Ramos (cell line): ENCODE data around the gene KIAA0232.
"Not testable (repeated sequence)": the region's sequence is repeated elsewhere in the genome, so short reads cannot be mapped to it uniquely, and the experiment has no call there.

ENCODE experiments used
- in situ Hi-C: fragments of 300-500 bp; cut with MboI; formaldehyde crosslinking; loops from one replicate; pipeline ENCODE4 v1.14.3; 2022; ENCODE audit warnings: low sequenced_read_pairs; ENCODE audit not compliant: unreplicated experiment

Gene KIAA0232

DNA sequence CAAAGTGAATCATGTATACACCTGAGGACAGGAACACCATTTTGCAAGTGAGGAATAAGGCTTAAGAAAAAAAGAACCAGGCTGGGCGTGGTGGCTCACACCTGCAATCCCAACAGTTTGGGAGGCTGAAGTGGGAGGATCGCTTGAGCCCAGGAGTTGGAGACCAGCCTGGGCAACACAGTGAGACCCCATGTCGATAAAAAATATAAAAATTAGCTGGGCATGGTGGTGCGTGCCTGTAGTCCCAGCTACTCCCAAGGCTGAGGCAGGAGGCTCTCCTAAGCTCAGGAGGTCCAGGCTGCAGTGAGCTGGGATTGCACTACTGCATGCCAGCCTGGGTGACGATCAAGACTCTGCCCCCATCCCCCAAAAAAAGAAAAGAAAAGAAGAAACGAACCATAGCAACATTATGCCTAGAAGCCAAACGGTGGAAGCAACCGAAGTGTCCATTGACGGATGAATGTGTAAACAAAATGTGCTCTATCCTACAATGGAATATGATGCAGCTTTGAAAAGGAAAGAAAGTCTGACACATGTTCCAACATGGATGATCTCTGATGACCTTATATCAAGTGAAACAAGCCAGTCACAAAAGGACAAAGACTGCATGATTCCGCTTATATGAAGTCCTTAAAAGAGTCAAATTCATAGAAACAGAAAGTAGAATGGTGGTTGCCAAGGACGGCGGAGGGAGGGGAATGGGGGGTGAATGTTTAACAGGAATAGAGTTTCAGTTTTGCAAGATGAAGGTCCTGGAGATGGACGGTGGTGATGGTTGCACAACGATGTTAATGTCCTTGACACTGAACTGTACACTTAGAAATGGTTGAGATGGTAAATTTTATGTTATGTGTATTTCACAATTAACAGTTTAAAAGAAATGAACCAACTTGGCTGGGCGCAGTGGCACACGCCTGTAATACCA lies 8.6 kb upstream of the KIAA0232 start:
- in situ Hi-C loops: no loop called here

GRCh38 chr4:6775746-6776145 lies 6.8 kb upstream of the KIAA0232 start:
- in situ Hi-C loops: no loop called here

GRCh38 chr4:6776920-6777635 lies 5.4 kb upstream of the KIAA0232 start:
- in situ Hi-C loops: no loop called here

DNA sequence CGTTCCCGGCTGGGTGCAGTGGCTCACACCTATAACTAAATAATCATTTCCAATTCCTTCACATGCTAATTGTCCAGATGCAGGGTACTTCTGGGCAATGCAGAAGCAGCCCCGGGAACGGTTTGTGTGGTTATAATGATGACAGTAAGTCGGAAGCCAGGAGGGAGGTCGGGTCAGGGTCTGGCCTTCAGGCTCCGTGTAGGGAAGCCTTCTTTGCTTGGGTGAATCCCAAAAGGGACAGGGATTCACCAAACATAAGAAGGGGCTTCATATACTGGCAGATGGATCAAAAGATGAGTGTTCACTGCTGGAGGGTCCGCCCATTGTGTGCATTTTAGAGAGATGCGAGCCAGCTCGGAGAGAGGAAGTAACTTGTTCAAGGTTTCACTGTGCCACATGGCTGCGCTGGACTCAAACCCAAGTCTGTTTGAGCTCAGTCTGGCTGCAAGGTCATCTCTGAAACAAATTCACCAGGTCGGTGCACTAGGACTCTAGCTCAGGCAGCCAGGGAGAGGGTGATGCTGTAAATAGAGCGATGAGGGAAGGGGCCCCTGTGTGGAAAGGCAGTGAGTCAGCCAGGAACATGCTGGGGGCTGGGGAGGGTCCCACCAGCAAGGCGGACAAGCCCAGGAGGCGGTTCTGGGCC lies 4.8 kb upstream of the KIAA0232 start:
- in situ Hi-C loops: no loop called here

- in situ Hi-C loops: no loop called here
Observed at GRCh38 chr4:6778435-6778834, 4.1 kb upstream of the KIAA0232 start.

- in situ Hi-C loops: no loop called here
Observed at GRCh38 chr4:6779667-6780565, 2.6 kb upstream of the KIAA0232 start.

GRCh38 chr4:6781113-6781512 lies 1.4 kb upstream of the KIAA0232 start:
- in situ Hi-C loops: no loop called here

DNA sequence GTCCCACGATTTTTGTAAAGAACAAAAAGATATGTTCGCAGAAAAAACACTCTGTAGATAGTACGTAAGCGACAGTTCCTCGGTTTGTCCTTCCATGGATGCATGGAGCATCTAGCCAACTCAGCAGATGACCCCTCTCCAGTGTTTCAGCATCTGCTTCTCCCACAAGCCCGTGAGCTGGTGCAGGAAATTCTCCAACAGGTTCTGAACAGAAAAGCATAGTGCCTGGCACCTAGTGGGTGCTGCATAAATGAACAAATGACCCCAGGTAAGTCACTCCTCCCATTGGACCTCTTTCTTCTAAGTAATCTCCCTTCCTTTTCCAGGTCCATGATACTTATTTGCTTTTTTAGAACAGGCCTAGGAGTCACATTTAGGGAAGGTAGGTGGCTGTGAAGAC lies 966 bp upstream of the KIAA0232 start:
- in situ Hi-C loops: no loop called here

- in situ Hi-C loops: no loop called here
Observed at GRCh38 chr4:6782846-6783110, 251 bp downstream of the KIAA0232 start.

DNA sequence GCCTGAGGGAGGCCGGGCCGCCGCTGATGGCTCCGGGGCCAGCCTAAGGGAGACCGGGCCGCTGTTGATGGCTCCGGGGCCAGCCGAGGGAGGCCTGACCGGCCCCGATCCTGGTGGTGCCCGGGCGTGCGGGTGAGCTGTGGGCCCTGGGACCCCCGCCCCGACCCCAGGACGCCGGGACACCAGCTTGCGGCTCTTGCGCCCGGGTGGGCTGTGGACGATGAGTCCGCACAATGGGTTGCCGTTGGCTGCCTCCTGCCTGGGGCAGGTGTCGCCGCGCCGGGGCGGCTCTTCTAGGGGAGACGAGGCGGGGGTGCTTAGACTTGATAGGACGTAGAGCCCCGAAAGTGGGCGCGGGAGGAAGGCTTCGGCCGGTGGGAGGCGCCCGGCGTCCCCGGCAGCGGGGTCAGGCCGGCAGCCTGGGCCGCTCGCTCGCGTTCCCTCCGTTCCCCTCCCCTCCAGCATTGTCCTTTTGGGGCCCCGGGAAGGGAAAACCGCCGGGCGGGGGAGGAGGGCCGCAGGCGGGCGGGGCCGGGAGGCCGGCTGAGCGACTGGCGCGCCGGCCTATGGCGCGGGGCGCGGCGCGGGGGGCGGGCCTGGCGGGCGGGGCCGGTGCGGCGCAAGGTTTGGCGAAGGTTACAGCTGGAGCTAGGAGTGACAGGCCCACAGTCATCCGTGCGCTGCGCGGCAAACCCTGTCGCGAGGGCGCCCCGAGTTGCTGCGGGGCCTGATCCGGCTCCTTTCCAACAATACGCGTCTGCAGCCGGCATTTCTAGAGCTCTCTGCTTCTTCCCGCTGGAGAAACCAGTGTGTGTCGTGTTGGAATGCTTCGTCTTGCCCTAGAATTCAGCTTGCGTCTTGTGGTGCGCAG lies 819 bp downstream of the KIAA0232 start:
- in situ Hi-C loops: no loop called here

DNA sequence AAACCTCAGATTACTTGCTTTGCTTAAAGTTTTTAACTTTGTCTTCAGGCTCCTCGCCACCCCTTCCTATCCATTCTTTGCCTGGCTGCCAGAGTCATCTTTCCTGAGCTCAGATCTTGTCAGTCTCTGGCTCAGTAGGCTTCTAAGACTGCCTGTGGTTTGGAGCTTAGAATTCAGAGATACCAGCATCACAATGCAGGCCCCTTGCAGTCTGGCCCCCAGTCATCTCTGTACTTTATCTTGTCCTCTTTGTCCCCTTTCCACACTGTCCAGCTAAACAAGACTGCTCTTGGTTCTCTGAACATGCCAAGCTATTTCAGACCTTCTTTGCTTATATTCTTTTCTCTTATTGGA lies 3.0 kb downstream of the KIAA0232 start:
- in situ Hi-C loops: no loop called here

- in situ Hi-C loops: no loop called here
Observed at GRCh38 chr4:6788123-6788522, 5.6 kb downstream of the KIAA0232 start.

DNA sequence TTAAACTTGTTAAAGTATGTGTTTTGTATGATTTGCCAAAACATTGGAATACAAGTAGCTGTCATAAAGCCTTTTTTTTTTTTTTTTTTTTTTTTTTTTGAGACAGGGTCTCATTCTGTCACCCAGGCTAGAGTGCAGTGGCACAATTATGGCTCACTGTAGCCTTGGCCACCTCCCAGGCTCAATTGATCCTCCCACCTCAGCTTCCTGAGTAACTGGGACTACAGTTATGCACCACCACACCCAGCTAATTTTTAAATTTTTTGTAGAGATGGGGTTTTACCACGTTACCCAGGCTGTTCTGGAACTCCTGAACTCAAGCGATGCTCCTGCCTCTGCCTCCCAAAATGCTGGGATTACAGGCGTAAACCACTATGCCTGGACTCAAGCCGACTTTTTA lies 8.7 kb downstream of the KIAA0232 start:
- in situ Hi-C loops: not testable (repeated sequence)

GRCh38 chr4:6791796-6792195 lies 9.3 kb downstream of the KIAA0232 start:
- in situ Hi-C loops: not testable (repeated sequence)

DNA sequence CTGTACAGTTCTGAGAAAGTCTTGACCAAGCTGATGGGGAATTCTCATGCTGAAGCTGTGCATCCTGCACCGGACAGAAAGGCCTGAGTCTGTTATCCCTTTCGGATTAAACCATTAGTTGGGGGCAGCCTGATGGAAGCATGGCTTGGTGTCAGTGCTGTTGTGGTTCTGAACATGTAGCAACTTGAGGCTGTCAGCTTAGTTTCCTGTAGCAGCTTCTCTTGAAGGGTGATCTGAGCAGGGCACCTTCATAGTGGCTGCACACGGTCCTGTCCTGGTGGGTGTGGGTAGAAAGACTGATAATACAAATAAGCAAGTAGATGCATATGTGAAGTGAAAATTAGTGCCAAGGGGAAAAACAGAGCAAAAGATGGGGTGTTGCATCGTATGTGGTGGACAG lies 11.7 kb downstream of the KIAA0232 start:
- in situ Hi-C loops: no loop called here

GRCh38 chr4:6795821-6796220 lies 13.3 kb downstream of the KIAA0232 start:
- in situ Hi-C loops: no loop called here

DNA sequence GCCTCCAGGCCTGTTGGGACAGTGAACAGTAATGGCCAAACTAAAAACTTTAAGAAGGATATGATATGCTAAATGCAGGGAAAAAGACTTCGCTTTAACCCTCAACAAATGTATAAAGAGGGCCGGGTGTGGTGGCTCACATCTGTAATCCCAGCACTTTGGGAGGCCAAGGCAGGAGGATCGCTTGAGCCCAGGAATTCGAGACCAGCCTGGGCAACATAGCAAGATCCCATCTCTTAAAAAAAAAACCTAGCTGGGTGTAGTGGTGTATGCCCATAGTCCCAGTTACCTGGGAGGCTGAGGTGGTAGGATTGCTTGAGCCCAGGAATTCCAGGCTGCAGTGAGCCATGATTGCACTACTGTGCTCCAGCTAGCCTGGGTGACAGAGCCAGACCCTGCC lies 14.8 kb downstream of the KIAA0232 start:
- in situ Hi-C loops: not testable (repeated sequence)

DNA sequence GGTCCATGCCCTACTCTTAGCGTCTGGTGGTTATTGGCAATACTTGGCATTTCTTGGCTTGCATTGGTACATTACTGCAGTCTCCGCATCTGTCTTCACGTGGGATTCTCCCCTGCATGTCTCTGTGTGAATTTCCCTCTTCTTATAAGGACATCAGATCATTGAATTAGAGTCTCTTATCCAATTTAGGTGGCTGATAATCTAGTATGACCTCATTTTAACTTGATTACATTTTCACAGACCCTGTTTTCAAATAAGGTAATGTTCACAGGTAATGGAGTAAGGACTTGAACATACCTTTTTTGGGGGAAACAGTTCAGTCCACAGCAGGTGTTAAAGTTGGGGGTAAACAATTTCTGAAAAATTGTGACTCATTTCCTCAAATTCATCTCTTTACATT lies 16.6 kb downstream of the KIAA0232 start:
- in situ Hi-C loops: no loop called here

DNA sequence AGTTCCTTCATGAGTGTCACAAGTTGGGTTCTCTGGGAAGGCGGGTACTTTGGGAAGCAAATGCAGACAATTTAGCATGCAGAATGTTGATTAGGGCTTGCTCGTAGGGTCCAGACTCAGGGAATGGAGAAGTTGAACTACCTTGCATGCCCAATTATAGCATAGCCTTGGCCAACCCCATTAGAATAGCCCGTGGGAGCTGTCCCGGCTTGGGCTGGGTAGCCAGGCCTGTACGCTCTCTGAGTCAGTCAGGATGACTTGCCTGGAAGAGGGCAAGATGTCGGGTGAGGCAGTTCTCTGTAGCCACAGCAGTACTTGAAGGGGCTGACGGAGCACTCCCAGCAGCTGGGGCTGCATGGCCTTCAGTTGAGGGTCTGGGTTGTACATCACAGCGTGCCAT lies 19.5 kb downstream of the KIAA0232 start:
- in situ Hi-C loops: no loop called here

DNA sequence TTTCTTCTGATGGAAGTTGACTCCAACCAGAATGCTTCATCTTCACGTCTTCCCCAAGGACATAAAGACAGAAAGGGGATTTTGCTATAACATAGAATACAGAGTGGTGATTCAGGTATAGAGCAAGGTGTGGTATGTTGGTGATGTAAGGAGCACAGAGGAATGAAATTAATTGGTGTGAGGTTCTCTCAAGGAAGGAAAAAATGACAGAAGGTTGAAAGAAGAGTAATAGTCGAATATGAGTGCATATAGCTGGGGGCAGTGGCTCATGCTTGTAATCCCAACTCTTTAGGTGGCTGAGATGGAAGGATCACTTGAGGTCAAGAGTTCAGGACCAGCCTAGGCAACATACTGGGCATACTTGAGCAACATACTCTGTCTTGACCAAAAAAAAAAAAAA lies 20.1 kb downstream of the KIAA0232 start:
- in situ Hi-C loops: no loop called here
